WTC11 (cell line): Measurements from ENCODE around the gene ZNF407. TPM values are rescaled to one million over a fixed set of nuclear protein-coding genes. Genes with fewer than 3 reads are reported as not detected.

ENCODE experiments used
- ATAC-seq: fragments of 200-7000 bp; cut with Tn5 transposase; 2 replicates; pipeline ENCODE4 v1.10.0; 2021; ENCODE audit warnings: mild to moderate bottlenecking, moderate library complexity
- CTCF ChIA-PET: fragments of 300-600 bp; sonication (Branson Sonifier 250); formaldehyde crosslinking; loops from one replicate; lab custom pipeline; 2021; ENCODE audit warnings: antibody characterized with exemption; lab: Charles Lee
- POLR2A ChIA-PET: fragments of 350-600 bp; sonication (Branson Sonifier 250); formaldehyde crosslinking; loops from one replicate; lab custom pipeline; 2021; ENCODE audit warnings: antibody characterized with exemption; lab: Charles Lee
- DNase-seq: peaks from one replicate; pipeline ENCODE4 v3.0.0; 2021; ENCODE audit warnings: low spot score
- H3K27ac Mint-ChIP-seq: 2 replicates; pipeline ENCODE4 v1.8.0; 2021; ENCODE audit warnings: mixed read lengths
- H3K27me3 Mint-ChIP-seq: 2 replicates; pipeline ENCODE4 v1.8.0; 2021; ENCODE audit warnings: low read depth, mild to moderate bottlenecking, moderate library complexity, mixed read lengths
- H3K36me3 Mint-ChIP-seq: 2 replicates; pipeline ENCODE4 v1.8.0; 2021; ENCODE audit warnings: mixed read lengths
- H3K4me1 Mint-ChIP-seq: 2 replicates; pipeline ENCODE4 v1.8.0; 2022; ENCODE audit warnings: mixed read lengths
- H3K4me3 Mint-ChIP-seq: 2 replicates; pipeline ENCODE4 v1.8.0; 2021; ENCODE audit warnings: mild to moderate bottlenecking, moderate library complexity, mixed read lengths
- H3K9me3 Mint-ChIP-seq: 2 replicates; pipeline ENCODE4 v1.8.0; 2021; ENCODE audit warnings: mixed read lengths
- ARID4B ChIP-seq: sonication (generic); formaldehyde crosslinking; IDR thresholded peaks from 2 replicates; pipeline ENCODE4 v1.8.0; 2023; ENCODE audit warnings: missing genetic modification reagents, mild to moderate bottlenecking, borderline replicate concordance
- ATF1 ChIP-seq: sonication (generic); formaldehyde crosslinking; IDR thresholded peaks from 2 replicates; pipeline ENCODE4 v1.8.1; 2023; ENCODE audit warnings: mild to moderate bottlenecking, moderate library complexity, missing genetic modification reagents
- ATF3 ChIP-seq: sonication (generic); formaldehyde crosslinking; conservative IDR thresholded peaks from 2 replicates; pipeline ENCODE4 v1.8.1; 2022; ENCODE audit warnings: mild to moderate bottlenecking, missing genetic modification reagents
- EMX1 ChIP-seq: fragments of 250-450 bp; sonication (Bioruptor Pico); IDR thresholded peaks from 2 replicates; pipeline ENCODE4 v1.8.0; 2021; ENCODE audit warnings: mild to moderate bottlenecking
- FOXP4 ChIP-seq: sonication (generic); formaldehyde crosslinking; IDR thresholded peaks from 2 replicates; pipeline ENCODE4 v1.8.0; 2022; ENCODE audit warnings: mild to moderate bottlenecking, missing genetic modification reagents
- GABPB1 ChIP-seq: sonication (generic); formaldehyde crosslinking; IDR thresholded peaks from 2 replicates; pipeline ENCODE4 v1.8.1; 2023; ENCODE audit warnings: mild to moderate bottlenecking, missing genetic modification reagents
- GRHL2 ChIP-seq: fragments of 250-450 bp; sonication (Bioruptor Pico); IDR thresholded peaks from 2 replicates; pipeline ENCODE4 v1.8.0; 2022; ENCODE audit warnings: mild to moderate bottlenecking, moderate library complexity; ENCODE audit not compliant: insufficient replicate concordance, severe bottlenecking
- HMGXB4 ChIP-seq: sonication (generic); formaldehyde crosslinking; IDR thresholded peaks from 2 replicates; pipeline ENCODE4 v1.8.1; 2023; ENCODE audit warnings: mild to moderate bottlenecking, moderate library complexity, missing genetic modification reagents
- IRF1 ChIP-seq: sonication (generic); formaldehyde crosslinking; IDR thresholded peaks from 2 replicates; pipeline ENCODE4 v1.8.0; 2023; ENCODE audit warnings: missing genetic modification reagents
- IRF2 ChIP-seq: sonication (generic); formaldehyde crosslinking; IDR thresholded peaks from 2 replicates; pipeline ENCODE4 v1.8.0; 2022; ENCODE audit warnings: low read depth, missing genetic modification reagents, borderline replicate concordance
- NFE2L1 ChIP-seq: sonication (generic); formaldehyde crosslinking; IDR thresholded peaks from 2 replicates; pipeline ENCODE4 v1.8.1; 2023; ENCODE audit warnings: missing genetic modification reagents
- NR2C2 ChIP-seq: sonication (generic); formaldehyde crosslinking; IDR thresholded peaks from 2 replicates; pipeline ENCODE4 v1.8.0; 2022; ENCODE audit warnings: mild to moderate bottlenecking, missing genetic modification reagents
- RELA ChIP-seq: sonication (generic); formaldehyde crosslinking; IDR thresholded peaks from 2 replicates; pipeline ENCODE4 v1.8.1; 2022; ENCODE audit warnings: missing genetic modification reagents, mild to moderate bottlenecking, borderline replicate concordance
- SOX15 ChIP-seq: fragments of 250-450 bp; sonication (Bioruptor Pico); IDR thresholded peaks from 2 replicates; pipeline ENCODE4 v1.9.0; 2021; ENCODE audit warnings: mild to moderate bottlenecking
- STAT6 ChIP-seq: sonication (generic); formaldehyde crosslinking; conservative IDR thresholded peaks from 2 replicates; pipeline ENCODE4 v1.8.1; 2023; ENCODE audit warnings: mild to moderate bottlenecking, low read depth, missing genetic modification reagents, moderate library complexity
- TCF7 ChIP-seq: sonication (generic); formaldehyde crosslinking; IDR thresholded peaks from 2 replicates; pipeline ENCODE4 v1.8.0; 2022; ENCODE audit warnings: mild to moderate bottlenecking, low read depth, missing genetic modification reagents, moderate library complexity
- TEAD4 ChIP-seq: sonication (generic); formaldehyde crosslinking; IDR thresholded peaks from 2 replicates; pipeline ENCODE4 v1.8.0; 2022; ENCODE audit warnings: mild to moderate bottlenecking, missing genetic modification reagents
- USF1 ChIP-seq: sonication (generic); formaldehyde crosslinking; IDR thresholded peaks from 2 replicates; pipeline ENCODE4 v1.8.0; 2022; ENCODE audit warnings: mild to moderate bottlenecking, missing genetic modification reagents
- USF2 ChIP-seq: sonication (generic); formaldehyde crosslinking; IDR thresholded peaks from 2 replicates; pipeline ENCODE4 v1.8.1; 2023; ENCODE audit warnings: mild to moderate bottlenecking, missing genetic modification reagents, moderate library complexity
- ZBTB21 ChIP-seq: sonication (generic); formaldehyde crosslinking; IDR thresholded peaks from 2 replicates; pipeline ENCODE4 v1.8.1; 2023; ENCODE audit warnings: mild to moderate bottlenecking, missing genetic modification reagents, borderline replicate concordance
- total RNA-seq: library from RNA; stranded (reverse); gene quantifications from 3 replicates; pipeline ENCODE4 v1.2.3, GENCODE V29; 2021

The ZNF407 gene
- total RNA-seq, 1 experiment from 2014 or later: 6.5 TPM

GRCh38 chr18:74624466-74624865 lies 26.8 kb downstream of the ZNF407 start (continued):
- no peak for TF ChIP-seq HMGXB4 (CRISPR knock-in tag)
- no peak for TF ChIP-seq FOXP4 (CRISPR knock-in tag)
- TF ChIP-seq NFE2L1 (CRISPR knock-in tag): no peak
- TF ChIP-seq IRF2 (CRISPR knock-in tag): no peak
- no peak for TF ChIP-seq GABPB1 (CRISPR knock-in tag)
- TF ChIP-seq NR2C2 (CRISPR knock-in tag): no peak
- TF ChIP-seq ATF1 (CRISPR knock-in tag): no peak
- TF ChIP-seq TEAD4 (CRISPR knock-in tag): no peak
- no peak for TF ChIP-seq GRHL2 (CRISPR knock-in tag)
- TF ChIP-seq EMX1 (CRISPR knock-in tag): no peak
- TF ChIP-seq USF2 (CRISPR knock-in tag): no peak
- TF ChIP-seq, all 79 proteins: peak for 0

- ATAC-seq (no peak), DNase-seq (no peak)
- Mint-ChIP-seq H3K9me3 (no peaks in the 10 kb centered on the region), H3K27me3 (no peaks in the 10 kb centered on the region), H3K36me3 (no peaks in the 10 kb centered on the region), H3K4me1 (peaks cover 6% of the 10 kb centered on the region), H3K4me3 (no peak overlapping the region), H3K27ac (peak overlapping the region; percentile 24; the same call in 1 of the 2 replicates)
- CTCF ChIA-PET: interaction anchor here (1.8 kb wide), 1 partner anchor 73 kb away, joined by 5 read pairs; no protein-coding TSS in a partner anchor
- POLR2A ChIA-PET: no interaction called here
- TF ChIP-seq IRF1 (no peak), STAT6 (CRISPR knock-in tag) (no peak), USF1 (CRISPR knock-in tag) (no peak), ATF1 (CRISPR knock-in tag) (no peak), ARID4B (no peak), RELA (CRISPR knock-in tag) (no peak), TCF7 (no peak), ZBTB21 (CRISPR knock-in tag) (no peak), ATF3 (no peak), SOX15 (CRISPR knock-in tag) (no peak), FOXP4 (CRISPR knock-in tag) (no peak)
Measured at GRCh38 chr18:74625157-74625556, 27.5 kb downstream of the ZNF407 start.
